Measurements from ENCODE around the gene VTCN1.

Gene VTCN1

DNA sequence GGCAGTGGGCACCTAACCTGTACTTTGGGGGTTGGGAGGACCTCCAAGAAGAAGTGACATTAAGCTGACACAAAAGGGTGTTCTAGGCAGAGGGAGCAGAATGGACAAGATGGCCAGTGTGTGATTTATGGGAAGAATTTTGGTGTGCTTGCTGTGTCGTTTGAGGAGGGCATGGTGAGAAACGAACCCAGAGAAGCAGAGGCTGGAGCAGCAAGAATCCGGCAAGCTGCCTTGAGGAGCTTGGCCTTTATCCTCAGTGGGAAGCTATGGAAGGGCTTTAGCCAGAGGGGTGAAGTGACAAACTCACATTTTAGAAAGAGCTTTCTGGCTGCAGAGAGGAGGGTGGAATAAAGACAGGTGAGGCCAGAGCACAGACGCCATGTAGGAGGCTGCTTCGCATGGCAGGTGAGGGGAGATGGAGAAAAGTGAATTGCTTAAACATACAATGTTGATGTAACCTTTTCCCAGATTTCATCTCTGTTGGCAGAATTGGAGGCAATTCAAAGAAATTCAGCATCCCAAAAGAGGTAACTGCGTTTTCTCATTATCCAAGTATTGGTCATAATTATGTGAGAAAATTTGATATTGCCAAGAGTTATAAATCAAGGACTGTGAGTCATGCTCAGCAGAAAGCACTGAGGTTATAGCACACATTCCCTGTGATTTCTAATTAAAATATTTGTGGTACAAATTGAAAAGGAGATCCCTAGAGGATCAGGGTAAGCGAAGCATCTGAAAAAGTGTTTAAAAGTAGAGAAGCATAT lies 115.7 kb downstream of the VTCN1 start:
- no peak for DNase-seq

DNA sequence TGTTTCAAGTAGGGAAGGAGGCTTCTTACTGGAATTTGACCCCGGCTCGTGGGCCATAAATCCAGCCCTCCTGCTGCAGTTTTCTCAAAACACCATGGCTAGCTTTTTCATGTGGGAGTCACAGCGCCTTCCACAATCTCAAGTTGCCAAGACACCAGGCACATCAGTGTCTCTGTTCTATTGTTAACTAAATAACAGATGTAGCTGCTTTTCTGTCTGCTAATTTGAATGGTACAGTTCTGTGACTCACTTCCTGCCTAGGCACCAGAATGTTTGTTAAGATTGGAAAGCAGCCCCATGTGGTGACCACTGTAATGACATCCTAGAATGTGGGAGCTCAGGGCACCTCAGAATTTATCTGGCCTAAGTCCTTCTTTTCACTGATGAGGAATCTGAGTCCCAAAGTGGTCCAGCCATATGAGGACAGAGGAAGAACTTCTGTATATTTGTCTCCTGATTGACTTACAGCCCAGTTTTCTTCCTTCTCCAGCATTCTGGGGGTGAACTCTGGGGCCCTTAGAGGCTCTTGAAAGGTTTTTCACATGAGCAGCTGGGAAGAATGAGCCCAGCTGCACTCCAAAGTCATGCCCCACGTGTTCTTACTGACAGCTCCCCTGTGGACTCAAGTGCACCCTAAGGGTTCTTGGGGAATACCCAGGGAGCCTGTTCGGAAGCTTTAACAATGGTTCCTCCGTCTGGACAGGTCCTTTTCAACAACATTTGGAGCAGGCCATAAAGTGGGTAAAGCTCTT lies 116.7 kb downstream of the VTCN1 start:
- peak; percentile 35 for DNase-seq
